Measurements from ENCODE around the gene ASB1. TPM values are rescaled to one million over a fixed set of nuclear protein-coding genes. Genes with fewer than 3 reads are reported as not detected.

Gene ASB1
- total RNA-seq, 1 experiment from 2014 or later: 46.0 TPM

DNA sequence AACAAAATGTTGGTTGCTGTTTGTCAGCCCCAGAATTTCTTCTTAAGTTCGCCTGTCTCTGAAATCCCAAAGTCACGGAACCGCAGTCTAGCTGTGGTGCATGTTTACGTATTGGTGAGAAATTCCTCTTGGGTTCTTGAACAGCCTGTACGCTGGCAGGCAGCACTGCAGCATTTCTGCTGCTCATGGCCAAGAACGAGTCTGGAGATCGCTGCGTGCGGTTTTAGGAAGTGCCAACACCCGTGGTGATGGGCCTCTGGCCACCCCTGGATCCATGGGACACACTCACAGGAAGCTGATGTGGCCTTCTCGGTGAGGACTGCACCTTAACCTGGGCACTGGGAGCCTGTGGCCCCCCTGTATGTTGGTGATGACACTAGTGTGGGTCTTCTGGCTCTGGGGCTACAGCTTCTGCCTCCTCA is 23.7 kb downstream of the ASB1 start:
- Histone ChIP-seq H2BK15ac (ENCODE audit: low read depth, low read length) (no peak overlapping the region), H4K91ac (ENCODE audit: insufficient read length, low read depth, low read length) (no peak overlapping the region), H3K4ac (ENCODE audit: low read depth, low read length) (no peak overlapping the region), H3K23me2 (ENCODE audit: insufficient read length, low read depth, low read length, poor library complexity, severe bottlenecking) (no peaks in the 10 kb centered on the region), H3K4me2 (ENCODE audit: insufficient read depth, insufficient read length, low read length) (no peak overlapping the region), H2AK5ac (ENCODE audit: insufficient read length, low read length) (no peak overlapping the region), H2BK5ac (ENCODE audit: insufficient read length, low read length) (no peak overlapping the region), H3K79me1 (ENCODE audit: insufficient read depth, low read depth, low read length, poor library complexity, severe bottlenecking) (no peaks in the 10 kb centered on the region), H3K56ac (ENCODE audit: insufficient read length, low read depth, low read length) (no peak overlapping the region), H2BK12ac (ENCODE audit: insufficient read length, low read depth, low read length) (no peak overlapping the region), H4K20me1 (ENCODE audit: control insufficient read depth, insufficient read depth, insufficient read length) (no peaks in the 10 kb centered on the region), H3K23ac (ENCODE audit: insufficient read length, low read depth, low read length) (no peak overlapping the region), H3K9me3 (ENCODE audit: control insufficient read depth, low read depth, low read length) (no peaks in the 10 kb centered on the region), H3K18ac (ENCODE audit: insufficient read length, low read depth, low read length) (no peak overlapping the region), H3K9ac (ENCODE audit: extremely low read depth, insufficient read length, low read length) (no peak overlapping the region), H3K79me2 (ENCODE audit: insufficient read depth, low read length) (no peaks in the 10 kb centered on the region), H4K5ac (ENCODE audit: insufficient read length, low read depth, low read length) (no peak overlapping the region), H2AFZ (ENCODE audit: low read length) (no peak overlapping the region), H4K8ac (replicated peaks; ENCODE audit: insufficient read length, low read depth, low read length) (no peak overlapping the region), H3K27me3 (ENCODE audit: insufficient read depth, low read length) (no peaks in the 10 kb centered on the region), H3K27ac (ENCODE audit: insufficient read length, low read depth, low read length) (no peak overlapping the region), H2BK20ac (ENCODE audit: low read depth, low read length, poor library complexity, severe bottlenecking) (no peak overlapping the region), H3K14ac (ENCODE audit: insufficient read depth, low read length) (no peak overlapping the region), H2BK120ac (ENCODE audit: low read depth, low read length, poor library complexity, severe bottlenecking) (no peak overlapping the region), H3T11ph (ENCODE audit: low read length) (no peak overlapping the region), H3K4me1 (ENCODE audit: insufficient read depth, low read length) (no peaks in the 10 kb centered on the region)
- Mint-ChIP-seq H3K4me3 (no peak overlapping the region), H3K9me3 (no peaks in the 10 kb centered on the region), H3K36me3 (ENCODE audit: insufficient read depth in 1 of 3, low read depth in 3 of 3) (peaks cover 54 to 69% (median 64%) of the 10 kb centered on the region in 3 experiments), H3K27me3 (ENCODE audit: low read depth) (no peaks in the 10 kb centered on the region), H3K4me1 (no peaks in the 10 kb centered on the region), H3K27ac (no peak overlapping the region; a peak in 1 of 7 replicates)
- TF ChIP-seq, protein P1, sequence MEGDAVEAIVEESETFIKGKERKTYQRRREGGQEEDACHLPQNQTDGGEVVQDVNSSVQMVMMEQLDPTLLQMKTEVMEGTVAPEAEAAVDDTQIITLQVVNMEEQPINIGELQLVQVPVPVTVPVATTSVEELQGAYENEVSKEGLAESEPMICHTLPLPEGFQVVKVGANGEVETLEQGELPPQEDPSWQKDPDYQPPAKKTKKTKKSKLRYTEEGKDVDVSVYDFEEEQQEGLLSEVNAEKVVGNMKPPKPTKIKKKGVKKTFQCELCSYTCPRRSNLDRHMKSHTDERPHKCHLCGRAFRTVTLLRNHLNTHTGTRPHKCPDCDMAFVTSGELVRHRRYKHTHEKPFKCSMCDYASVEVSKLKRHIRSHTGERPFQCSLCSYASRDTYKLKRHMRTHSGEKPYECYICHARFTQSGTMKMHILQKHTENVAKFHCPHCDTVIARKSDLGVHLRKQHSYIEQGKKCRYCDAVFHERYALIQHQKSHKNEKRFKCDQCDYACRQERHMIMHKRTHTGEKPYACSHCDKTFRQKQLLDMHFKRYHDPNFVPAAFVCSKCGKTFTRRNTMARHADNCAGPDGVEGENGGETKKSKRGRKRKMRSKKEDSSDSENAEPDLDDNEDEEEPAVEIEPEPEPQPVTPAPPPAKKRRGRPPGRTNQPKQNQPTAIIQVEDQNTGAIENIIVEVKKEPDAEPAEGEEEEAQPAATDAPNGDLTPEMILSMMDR (conservative IDR thresholded peaks at IDR 0.05): no peak
- no CpG with 5 or more reads among the region's 11 CpGs for WGBS (ENCODE audit: extremely low coverage, insufficient read length, low lambda C conversion rate)
- DNase-seq: no peak
